ENCODE results near the gene GASK1A. TPM values are rescaled to one million over a fixed set of nuclear protein-coding genes. Genes with fewer than 3 reads are reported as not detected.

The GASK1A gene
- total RNA-seq (2012; rRNA removed) (0.18 and 0.28 TPM in 2 replicates), polyA plus RNA-seq (2012; rRNA removed) (0.06 and 0.19 TPM in 2 replicates), Bru-seq, nascent RNA (percentile 5 among the genes with signal in this experiment), BruChase-seq, experiment 1, labeled RNA remaining after a 6-hour chase (percentile 33 among the genes with signal in this experiment), BruChase-seq, experiment 2, labeled RNA remaining after a 2-hour chase (percentile 29 among the genes with signal in this experiment)
- polyA plus RNA-seq (2012; cell fraction: cytosol; rRNA removed), result 0.09 and 0.14 TPM in 2 replicates
- polyA plus RNA-seq (2012; cell fraction: nucleus; rRNA removed; ENCODE audit: low replicate concordance), result 0.18 and 0.44 TPM in 2 replicates
- long read RNA-seq, result 0 reads

- WGBS, 2 experiments (ENCODE audit: extremely low coverage in 2 of 2, insufficient read length in 1 of 2), result 1% methylated on average over 21 of the region's 80 CpGs; no CpG with 5 or more reads in 1 of the 2 experiments
- TF ChIP-seq FOS (IDR thresholded peaks at IDR 0.05; ENCODE audit: low read depth, low read length), result no peak
- TF ChIP-seq USF2 (IDR thresholded peaks at IDR 0.05; ENCODE audit: low read depth, low read length), result no peak
- TF ChIP-seq RAD21 (IDR thresholded peaks at IDR 0.05; ENCODE audit: low read length), result no peak
- no peak for TF ChIP-seq MAZ (IDR thresholded peaks at IDR 0.05; ENCODE audit: borderline replicate concordance, low read depth, low read length)
- TF ChIP-seq SMC3 (IDR thresholded peaks at IDR 0.05; ENCODE audit: low read depth, low read length), result no peak
- no peak for TF ChIP-seq CEBPB (IDR thresholded peaks at IDR 0.05; ENCODE audit: low read depth, low read length)
- no peak for TF ChIP-seq RCOR1 (IDR thresholded peaks at IDR 0.05; ENCODE audit: insufficient replicate concordance, low read length)
- TF ChIP-seq ELK1 (IDR thresholded peaks at IDR 0.05; ENCODE audit: borderline replicate concordance, low read depth, low read length), result no peak
- no peak for TF ChIP-seq CTCF (conservative IDR thresholded peaks at IDR 0.05; ENCODE audit: low read depth, low read length)
- TF ChIP-seq POLR2A (IDR thresholded peaks at IDR 0.05; ENCODE audit: low read depth, low read length), result no peak
- TF ChIP-seq MAFK (IDR thresholded peaks at IDR 0.05; ENCODE audit: low read depth, low read length), result no peak
- no peak for TF ChIP-seq NFE2L2 (IDR thresholded peaks at IDR 0.05; ENCODE audit: low read depth, low read length)
- TF ChIP-seq CHD1 (IDR thresholded peaks at IDR 0.05; ENCODE audit: low read depth, low read length), result no peak
Observed at GRCh38 chr3:42979044-42979972, at the start of gene GASK1A. TSS of gene GASK1A (plus strand) at chr3:42979311. CDS start at chr3:42979643, 332 bp downstream.

More at GRCh38 chr3:42979044-42979972, at the start of gene GASK1A:
- Histone ChIP-seq H2BK120ac (ENCODE audit: low read depth, low read length) (no peak within 1 kb of the TSS), H4K20me1 (ENCODE audit: insufficient read depth, low read length) (no peaks in the 10 kb centered on the region), H3K36me3 (ENCODE audit: control insufficient read depth, insufficient read depth, low read length) (no peaks in the 10 kb centered on the region), H2BK15ac (ENCODE audit: low read depth, low read length) (no peak within 1 kb of the TSS), H3K9me1 (ENCODE audit: insufficient read depth, low read length) (no peaks in the 10 kb centered on the region), H3K4me1 (ENCODE audit: control insufficient read depth, insufficient read depth, low read length) (no peaks in the 10 kb centered on the region), H3K9ac (ENCODE audit: low read depth, low read length) (no peak within 1 kb of the TSS), H3K27me3 (ENCODE audit: control insufficient read depth, insufficient read depth, low read length) (peaks cover 40% of the 10 kb centered on the region), H3K27ac (ENCODE audit: insufficient read depth, low read length) (no peak within 1 kb of the TSS), H3K79me1 (ENCODE audit: low read depth in 1 of 2, low read length in 2 of 2) (no peaks in the 10 kb centered on the region), H4K91ac (ENCODE audit: insufficient read depth, low read depth, low read length) (no peak within 1 kb of the TSS), H3K4ac (ENCODE audit: low read depth, low read length) (no peak within 1 kb of the TSS), H3K23ac (ENCODE audit: low read depth, low read length) (no peak within 1 kb of the TSS), H2BK20ac (ENCODE audit: low read depth, low read length) (no peak within 1 kb of the TSS), H3K56ac (ENCODE audit: extremely low read depth, insufficient read depth, low read length) (no peak within 1 kb of the TSS), H3K14ac (replicated peaks; ENCODE audit: low read depth, low read length) (no peak within 1 kb of the TSS), H3K9me3 (ENCODE audit: control insufficient read depth, insufficient read depth, low read length) (peaks cover 8% of the 10 kb centered on the region), H3K4me2 (ENCODE audit: low read depth, low read length) (peak within 1 kb of the TSS; percentile 59; the same call in 1 of the 2 replicates), H2AK9ac (replicated peaks; ENCODE audit: low read depth, low read length, poor library complexity) (no peak within 1 kb of the TSS), H3K18ac (ENCODE audit: low read depth, low read length) (no peak within 1 kb of the TSS), H4K5ac (ENCODE audit: low read depth, low read length) (no peak within 1 kb of the TSS), H3K4me3 (ENCODE audit: insufficient read depth, low read depth, low read length) (no peak within 1 kb of the TSS; the same call in 1 of the 2 replicates), H4K8ac (ENCODE audit: low read depth in 2 of 2, low read length in 2 of 2) (no peak within 1 kb of the TSS), H2AK5ac (ENCODE audit: low read depth, low read length) (no peak within 1 kb of the TSS), H2BK5ac (ENCODE audit: low read depth, low read length, poor library complexity, severe bottlenecking) (no peak within 1 kb of the TSS), H2AFZ (replicated peaks; ENCODE audit: low read length, poor library complexity) (peak within 1 kb of the TSS; percentile 78)
- intact Hi-C loops (cut with micrococcal nuclease) (no loop called here), dilution Hi-C loops (cut with HindIII; ENCODE audit: low sequenced_read_pairs, unreplicated experiment) (no loop called here), in situ Hi-C loops (cut with MboI; ENCODE audit: low sequenced_read_pairs) (no loop called here)
- DNase-seq (no peak), ATAC-seq (ENCODE audit: low read depth) (peak; percentile 62)
- ChIA-PET CTCF (no interaction called here), POLR2A (ENCODE audit: unreplicated experiment) (no interaction called here)
- no TSS peak for BruUV-seq (replicated peaks)

All from IMR-90 (cell line).